Loucy (cell line): ENCODE results near the gene BTBD10.

Experiments used
- CTCF ChIP-seq: fragments of 200-600 bp; sonication (generic); conservative IDR thresholded peaks from 2 replicates; pipeline ENCODE4 v1.5.1; 2014; ENCODE audit warnings: mild to moderate bottlenecking, antibody characterized with exemption, low read length
- EZH2phosphoT487 ChIP-seq: fragments of 200-600 bp; IDR thresholded peaks from 2 replicates; pipeline ENCODE4 v1.6.1; 2018; ENCODE audit warnings: antibody characterized with exemption, mild to moderate bottlenecking, moderate library complexity, borderline replicate concordance

GRCh38 chr11:13494051-13494450, 31.0 kb upstream of the BTBD10 start:
- TF ChIP-seq CTCF = no peak
- no peak for TF ChIP-seq EZH2phosphoT487
